Testis (tissue), 2 donors: Measurements from ENCODE around the gene ZNF93.
"Not testable (repeated sequence)": the region's sequence is repeated elsewhere in the genome, so short reads cannot be mapped to it uniquely, and the experiment has no call there.

Experiments
- CTCF ChIP-seq, 3 experiments: fragments of 450-650 bp in 2 of 3; fragments of 200-600 bp in 1 of 3; sonication (generic) in 1 of 3; IDR thresholded peaks; one replicate each; pipeline ENCODE4 v1.5.1; 2016 to 2019; ENCODE audit warnings: antibody characterized with exemption in 3 of 3, mild to moderate bottlenecking in 2 of 3, moderate library complexity in 1 of 3
- POLR2A ChIP-seq: fragments of 450-650 bp; IDR thresholded peaks from one replicate; pipeline ENCODE4 v1.6.1; 2017; ENCODE audit warnings: antibody characterized with exemption, mild to moderate bottlenecking, moderate library complexity

GRCh38 chr19:19870086-19870485, 30.7 kb upstream of the ZNF93 start:
- not testable (repeated sequence) for TF ChIP-seq CTCF (IDR thresholded peaks at IDR 0.05); POLR2A
